ENCODE results near the gene GARIN5B.

GRCh38 chr19:55322204-55322885 lies 40.7 kb downstream of the GARIN5B start:
- TF ChIP-seq, protein P1, sequence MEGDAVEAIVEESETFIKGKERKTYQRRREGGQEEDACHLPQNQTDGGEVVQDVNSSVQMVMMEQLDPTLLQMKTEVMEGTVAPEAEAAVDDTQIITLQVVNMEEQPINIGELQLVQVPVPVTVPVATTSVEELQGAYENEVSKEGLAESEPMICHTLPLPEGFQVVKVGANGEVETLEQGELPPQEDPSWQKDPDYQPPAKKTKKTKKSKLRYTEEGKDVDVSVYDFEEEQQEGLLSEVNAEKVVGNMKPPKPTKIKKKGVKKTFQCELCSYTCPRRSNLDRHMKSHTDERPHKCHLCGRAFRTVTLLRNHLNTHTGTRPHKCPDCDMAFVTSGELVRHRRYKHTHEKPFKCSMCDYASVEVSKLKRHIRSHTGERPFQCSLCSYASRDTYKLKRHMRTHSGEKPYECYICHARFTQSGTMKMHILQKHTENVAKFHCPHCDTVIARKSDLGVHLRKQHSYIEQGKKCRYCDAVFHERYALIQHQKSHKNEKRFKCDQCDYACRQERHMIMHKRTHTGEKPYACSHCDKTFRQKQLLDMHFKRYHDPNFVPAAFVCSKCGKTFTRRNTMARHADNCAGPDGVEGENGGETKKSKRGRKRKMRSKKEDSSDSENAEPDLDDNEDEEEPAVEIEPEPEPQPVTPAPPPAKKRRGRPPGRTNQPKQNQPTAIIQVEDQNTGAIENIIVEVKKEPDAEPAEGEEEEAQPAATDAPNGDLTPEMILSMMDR (IDR thresholded peaks at IDR 0.05): no peak
- TF ChIP-seq FOXJ3 (CRISPR knock-in tag; IDR thresholded peaks at IDR 0.05; ENCODE audit: borderline replicate concordance) (no peak), NR2C2 (CRISPR knock-in tag; IDR thresholded peaks at IDR 0.05) (no peak)

Data from WTC11 (cell line).